Prostate gland (tissue), 2 donors: ENCODE data around the gene CLASP1. TPM values are rescaled to one million over a fixed set of nuclear protein-coding genes. Genes with fewer than 3 reads are reported as not detected.
"Not testable (repeated sequence)": the region's sequence is repeated elsewhere in the genome, so short reads cannot be mapped to it uniquely, and the experiment has no call there.

Experiments
- DNase-seq: peaks from one replicate; pipeline ENCODE4 v3.0.0-alpha.2; 2019; ENCODE audit warnings: low spot score
- H3K27ac ChIP-seq, 2 donors: fragments of 200-600 bp; sonication (generic); 2 replicates each; pipeline ENCODE4 v1.5.1; 2017 to 2019
- H3K27me3 ChIP-seq: fragments of 200-600 bp; sonication (generic); replicated peaks from 2 replicates; pipeline ENCODE4 v1.5.1; 2019; ENCODE audit not compliant: insufficient read depth
- H3K36me3 ChIP-seq, 2 donors: fragments of 200-600 bp; sonication (generic); 1 replicate in 1 of 2; 2 replicates in 1 of 2; pipeline versions ENCODE4 v1.5.1 to v1.8.1; 2017 to 2019
- H3K4me1 ChIP-seq: fragments of 200-600 bp; sonication (generic); replicated peaks from 2 replicates; pipeline ENCODE4 v1.5.1; 2019
- H3K4me3 ChIP-seq, 2 donors: fragments of 200-600 bp; sonication (generic); 2 replicates each; pipeline ENCODE4 v1.5.1; 2017 to 2019
- H3K9me3 ChIP-seq: fragments of 200-600 bp; sonication (generic); 2 replicates; pipeline ENCODE4 v1.5.1; 2017
- POLR2A ChIP-seq: fragments of 450-650 bp; IDR thresholded peaks from one replicate; pipeline ENCODE4 v1.6.1; 2016; ENCODE audit warnings: antibody characterized with exemption, mild to moderate bottlenecking
- POLR2AphosphoS5 ChIP-seq: sonication (generic); formaldehyde crosslinking; IDR thresholded peaks from one replicate; pipeline ENCODE4 v1.6.1; 2017; ENCODE audit warnings: antibody characterized with exemption
- WGBS: methylation state at CpG from one replicate; pipeline ENCODE4 v1.1.5; 2018; 5-methylcytosine and 5-hydroxymethylcytosine counted together
- intact Hi-C: fragments of 100-400 bp; cut with DNase I; formaldehyde crosslinking; loops from one replicate; pipeline ENCODE4 v1.14.2; 2022
- total RNA-seq, 2 donors: library from RNA; depleted of rRNA; stranded (reverse); fragments of >200 nt; gene quantifications; one replicate each; pipeline ENCODE4 v1.1.0, GENCODE V29; 2016
- TF ChIP-seq, protein P1 (sequence below), 4 experiments: fragments of 200-600 bp in 2 of 4; fragments of 450-650 bp in 2 of 4; sonication (generic) in 2 of 4; IDR thresholded peaks; 1 replicate in 3 of 4; 2 replicates in 1 of 4; pipeline ENCODE4 v1.5.1; 2016 to 2019; ENCODE audit warnings: antibody characterized with exemption in 4 of 4, mild to moderate bottlenecking in 2 of 4, moderate library complexity in 2 of 4

CLASP1 gene
- total RNA-seq, 2 donors from 2014 or later = 44.4 to 90.2 TPM

DNA sequence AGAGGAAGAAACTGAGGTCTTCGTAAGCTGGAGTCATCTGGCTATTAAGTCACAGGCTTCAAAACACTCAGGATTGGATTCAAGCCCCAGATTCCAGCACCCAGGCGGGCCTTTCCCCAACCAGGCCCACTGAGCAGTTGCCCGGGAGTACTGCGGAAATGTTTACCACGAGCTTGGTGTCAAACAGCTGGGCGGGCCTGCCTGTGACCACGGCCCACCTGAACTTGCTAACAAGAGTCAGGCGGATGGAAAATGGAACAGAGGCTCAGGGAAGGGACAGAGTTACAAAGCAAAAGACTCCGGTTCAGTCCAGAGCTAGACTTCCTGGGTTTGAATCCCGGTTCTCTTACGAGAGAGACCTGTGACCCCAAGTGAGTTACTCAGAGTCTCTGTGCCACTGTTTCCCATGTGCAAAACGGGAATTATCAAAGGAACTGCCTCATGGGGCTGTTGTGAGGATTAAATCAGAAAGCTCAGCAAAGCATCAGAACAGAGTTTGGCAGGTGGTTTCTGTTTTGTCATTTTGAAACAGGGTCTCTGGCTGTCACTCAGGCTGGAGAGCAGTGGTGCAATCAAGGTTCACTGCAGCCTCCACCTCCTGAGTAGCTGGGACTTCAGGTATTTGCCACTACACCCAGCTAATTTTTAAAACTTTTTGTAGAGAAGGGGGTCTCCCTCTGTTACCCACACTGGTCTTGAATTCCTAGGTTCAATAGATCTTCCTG, 315.3 kb downstream of the CLASP1 start:
- intact Hi-C loops = no loop called here
- no peak for DNase-seq

DNA sequence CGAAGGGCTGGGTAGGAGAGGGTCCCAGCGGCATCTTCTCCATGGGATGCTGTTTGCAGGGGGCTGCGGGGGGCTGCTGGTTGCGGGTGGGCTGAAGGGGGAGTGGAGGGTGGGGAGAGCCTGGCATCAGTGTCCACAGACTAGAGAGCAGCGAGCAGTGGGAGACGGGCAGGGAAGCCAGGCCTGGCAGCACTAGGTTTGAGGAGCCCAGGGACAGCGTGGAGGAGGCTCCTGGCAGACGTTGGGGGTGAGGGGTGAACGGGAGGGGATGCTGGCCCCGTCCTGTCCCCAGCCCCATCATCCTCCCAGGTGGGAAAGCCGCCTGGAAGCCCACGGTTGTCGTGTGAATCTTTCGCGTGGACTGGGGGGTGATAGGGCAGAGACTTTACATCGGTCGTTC, 316.0 kb downstream of the CLASP1 start:
- Histone ChIP-seq H3K36me3 (no peaks in the 10 kb centered on the region), H3K9me3 (no peaks in the 10 kb centered on the region), H3K4me1 (no peaks in the 10 kb centered on the region), H3K27ac (no peak overlapping the region), H3K4me3 (no peak overlapping the region), H3K27me3 (no peaks in the 10 kb centered on the region)
- DNase-seq = no peak
- WGBS = 87% methylated on average over 17 of the region's 17 CpGs
- intact Hi-C loops = no loop called here
- TF ChIP-seq POLR2AphosphoS5 (no peak), POLR2A (no peak)
- TF ChIP-seq, protein P1, sequence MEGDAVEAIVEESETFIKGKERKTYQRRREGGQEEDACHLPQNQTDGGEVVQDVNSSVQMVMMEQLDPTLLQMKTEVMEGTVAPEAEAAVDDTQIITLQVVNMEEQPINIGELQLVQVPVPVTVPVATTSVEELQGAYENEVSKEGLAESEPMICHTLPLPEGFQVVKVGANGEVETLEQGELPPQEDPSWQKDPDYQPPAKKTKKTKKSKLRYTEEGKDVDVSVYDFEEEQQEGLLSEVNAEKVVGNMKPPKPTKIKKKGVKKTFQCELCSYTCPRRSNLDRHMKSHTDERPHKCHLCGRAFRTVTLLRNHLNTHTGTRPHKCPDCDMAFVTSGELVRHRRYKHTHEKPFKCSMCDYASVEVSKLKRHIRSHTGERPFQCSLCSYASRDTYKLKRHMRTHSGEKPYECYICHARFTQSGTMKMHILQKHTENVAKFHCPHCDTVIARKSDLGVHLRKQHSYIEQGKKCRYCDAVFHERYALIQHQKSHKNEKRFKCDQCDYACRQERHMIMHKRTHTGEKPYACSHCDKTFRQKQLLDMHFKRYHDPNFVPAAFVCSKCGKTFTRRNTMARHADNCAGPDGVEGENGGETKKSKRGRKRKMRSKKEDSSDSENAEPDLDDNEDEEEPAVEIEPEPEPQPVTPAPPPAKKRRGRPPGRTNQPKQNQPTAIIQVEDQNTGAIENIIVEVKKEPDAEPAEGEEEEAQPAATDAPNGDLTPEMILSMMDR (IDR thresholded peaks at IDR 0.05) = no peak

More for the DNA sequence above, 315.3 kb downstream of the CLASP1 start:
- Histone ChIP-seq H3K4me1 (no peaks in the 10 kb centered on the region), H3K36me3 (no peaks in the 10 kb centered on the region), H3K4me3 (no peak overlapping the region), H3K9me3 (no peaks in the 10 kb centered on the region), H3K27me3 (no peaks in the 10 kb centered on the region), H3K27ac (no peak overlapping the region)
- 75% methylated on average over 12 of the region's 12 CpGs for WGBS
- TF ChIP-seq, protein P1 (IDR thresholded peaks at IDR 0.05) = no peak
- no peak for TF ChIP-seq POLR2AphosphoS5
- no peak for TF ChIP-seq POLR2A

DNA sequence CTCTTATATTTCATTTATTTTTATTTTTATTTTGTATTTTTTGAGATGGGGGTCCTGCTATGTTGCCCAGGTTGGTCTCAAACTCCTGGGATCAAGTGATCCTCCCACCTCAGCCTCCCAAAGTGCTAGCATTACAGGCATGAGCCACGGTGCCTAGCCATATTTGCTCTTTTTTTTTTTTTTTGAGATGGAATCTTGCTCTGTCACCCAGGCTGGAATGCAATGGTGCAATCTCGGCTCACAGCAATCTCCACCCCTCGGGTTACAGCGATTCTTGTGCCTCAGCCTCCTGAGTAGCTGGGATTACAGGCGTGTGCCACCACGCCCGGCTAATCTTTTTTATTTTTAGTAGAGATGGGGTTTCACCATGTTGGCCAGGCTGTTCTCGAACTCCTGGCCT, 317.9 kb downstream of the CLASP1 start:
- intact Hi-C loops, H3K27ac ChIP-seq, H3K9me3 ChIP-seq, H3K36me3 ChIP-seq, H3K4me1 ChIP-seq, H3K4me3 ChIP-seq, DNase-seq, H3K27me3 ChIP-seq: not testable (repeated sequence)
- 81% methylated on average over 8 of the region's 8 CpGs for whole genome bisulfite sequencing

DNA sequence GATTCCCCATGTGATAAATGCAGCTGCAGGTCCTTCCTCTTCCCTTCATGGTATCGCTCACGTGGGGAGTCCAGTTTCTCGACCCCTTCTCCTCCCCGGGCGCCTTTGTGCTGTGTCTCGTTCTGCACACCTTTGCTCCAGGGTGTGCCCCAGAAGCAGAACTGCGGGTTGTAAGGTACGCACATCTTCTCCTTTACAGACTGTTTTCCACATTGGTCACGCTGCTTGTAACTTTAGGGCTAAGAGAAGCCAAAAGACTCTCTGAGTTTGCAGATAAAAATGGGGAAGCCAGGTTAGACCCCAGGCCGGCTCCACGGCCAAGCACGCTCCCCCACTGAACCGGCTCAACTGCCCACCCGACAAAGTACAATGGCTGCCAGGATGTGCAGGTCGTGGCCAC, 318.3 kb downstream of the CLASP1 start:
- no peak for DNase-seq
- Histone ChIP-seq H3K36me3 (no peaks in the 10 kb centered on the region), H3K27me3 (no peaks in the 10 kb centered on the region), H3K4me1 (no peaks in the 10 kb centered on the region), H3K27ac (no peak overlapping the region), H3K9me3 (no peaks in the 10 kb centered on the region), H3K4me3 (no peak overlapping the region)
- TF ChIP-seq, protein P1 (IDR thresholded peaks at IDR 0.05) = no peak
- TF ChIP-seq POLR2AphosphoS5 (no peak), POLR2A (no peak)
- 93% methylated on average over 15 of the region's 15 CpGs for WGBS
- intact Hi-C loops = no loop called here

DNA sequence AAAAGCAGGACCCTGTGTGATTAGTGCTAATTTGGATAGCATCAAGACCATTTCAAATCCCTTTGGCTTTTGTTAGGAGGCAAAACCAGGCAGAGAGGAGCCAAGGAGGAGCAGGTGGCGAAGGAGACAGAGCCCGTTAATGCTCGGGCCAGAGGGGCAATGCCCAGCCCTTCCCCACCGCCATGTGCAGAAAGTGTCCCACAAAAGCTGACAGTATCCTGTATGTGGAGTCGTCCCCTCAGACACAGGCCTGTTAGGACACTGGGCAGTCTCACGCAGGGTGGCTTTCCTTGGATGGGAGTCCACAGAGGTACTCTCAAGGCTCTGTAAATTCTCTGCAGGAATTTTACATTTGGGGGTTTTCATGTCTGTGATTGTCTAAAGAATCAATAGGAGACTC, 319.5 kb downstream of the CLASP1 start:
- no peak for DNase-seq
- H3K9me3 ChIP-seq = no peaks in the 10 kb centered on the region
- H3K27ac ChIP-seq = no peak overlapping the region
- intact Hi-C loops = no loop called here
- H3K4me1 ChIP-seq = no peaks in the 10 kb centered on the region
- H3K27me3 ChIP-seq = no peaks in the 10 kb centered on the region
- 84% methylated on average over 6 of the region's 6 CpGs for WGBS
- no peak overlapping the region for H3K4me3 ChIP-seq
- H3K36me3 ChIP-seq = no peaks in the 10 kb centered on the region
- no peak for TF ChIP-seq POLR2AphosphoS5
- TF ChIP-seq POLR2A = no peak
- TF ChIP-seq, protein P1 (IDR thresholded peaks at IDR 0.05) = no peak
